Left ventricle myocardium inferior (tissue), 1 donor: ENCODE data around the gene MYCBPAP. TPM values are rescaled to one million over a fixed set of nuclear protein-coding genes. Genes with fewer than 3 reads are reported as not detected.

ENCODE experiments used
- DNase-seq: peaks from one replicate; pipeline ENCODE4 v3.0.0-alpha.2; 2020
- H3K27ac ChIP-seq: fragments of 200-600 bp; replicated peaks from 2 replicates; pipeline ENCODE4 v1.8.0; 2021
- H3K27me3 ChIP-seq: fragments of 200-600 bp; 2 replicates; pipeline ENCODE4 v1.8.0; 2021; ENCODE audit warnings: low read depth
- H3K36me3 ChIP-seq: fragments of 200-600 bp; 2 replicates; pipeline ENCODE4 v1.8.0; 2021
- H3K4me1 ChIP-seq: fragments of 200-600 bp; 2 replicates; pipeline ENCODE4 v1.8.0; 2021
- H3K4me3 ChIP-seq: fragments of 200-600 bp; 2 replicates; pipeline ENCODE4 v1.8.0; 2021; ENCODE audit warnings: mild to moderate bottlenecking, moderate library complexity
- H3K9me3 ChIP-seq: fragments of 200-600 bp; replicated peaks from 2 replicates; pipeline ENCODE4 v1.8.0; 2021
- CTCF ChIP-seq: fragments of 200-600 bp; IDR thresholded peaks from 2 replicates; pipeline ENCODE4 v1.8.0; 2021; ENCODE audit warnings: antibody characterized with exemption, mild to moderate bottlenecking, borderline replicate concordance
- intact Hi-C: fragments of 100-400 bp; cut with micrococcal nuclease; formaldehyde crosslinking; loops from one replicate; pipeline ENCODE4 v1.11.0; 2022
- total RNA-seq: library from RNA; stranded (reverse); fragmentation: NEBNext Ultra II Directional; extraction: Animal tissue kit (Norgen Biotek cat#: 25700); gene quantifications from one replicate; pipeline ENCODE4 v1.2.1, GENCODE V29; 2021
- donor health status: DM: no; HTN: yes; CAD: no; lungs with severe emphysema.

Gene MYCBPAP
- total RNA-seq, 1 donor from 2014 or later, result 0.82 TPM

- intact Hi-C loops, result loop anchor here (10.0 kb wide), 1 partner anchor 57 kb away; the partner anchor contains the start of gene SPATA20
- no peak for TF ChIP-seq CTCF
- Histone ChIP-seq H3K9me3 (no peaks in the 10 kb centered on the region), H3K4me3 (no peak overlapping the region), H3K27ac (no peak overlapping the region), H3K36me3 (peaks cover 42% of the 10 kb centered on the region), H3K27me3 (no peaks in the 10 kb centered on the region), H3K4me1 (peaks cover 11% of the 10 kb centered on the region)
- no peak for DNase-seq
These were observed 20.8 kb upstream of the MYCBPAP start for GRCh38 chr17:50487213-50488096.

- H3K36me3 ChIP-seq, result peaks cover 34% of the 10 kb centered on the region
- TF ChIP-seq CTCF, result no peak
- intact Hi-C loops, result loop anchor here (10.0 kb wide), 1 partner anchor 56 kb away; the partner anchor contains the start of gene SPATA20
- H3K27me3 ChIP-seq, result no peaks in the 10 kb centered on the region
- H3K27ac ChIP-seq, result no peak overlapping the region
- no peak for DNase-seq
- H3K4me3 ChIP-seq, result no peak overlapping the region
- H3K4me1 ChIP-seq, result no peaks in the 10 kb centered on the region
- H3K9me3 ChIP-seq, result no peaks in the 10 kb centered on the region
These were observed 19.4 kb upstream of the MYCBPAP start for GRCh38 chr17:50488880-50489279.

GRCh38 chr17:50491505-50491904 lies 16.7 kb upstream of the MYCBPAP start:
- Histone ChIP-seq H3K4me3 (no peak overlapping the region), H3K27ac (no peak overlapping the region), H3K9me3 (no peaks in the 10 kb centered on the region), H3K36me3 (peaks cover 8% of the 10 kb centered on the region), H3K27me3 (no peaks in the 10 kb centered on the region), H3K4me1 (no peaks in the 10 kb centered on the region)
- no peak for TF ChIP-seq CTCF
- DNase-seq, result no peak
- intact Hi-C loops, result no loop called here

- no peak for TF ChIP-seq CTCF
- H3K36me3 ChIP-seq, result peaks cover 4% of the 10 kb centered on the region
- no peaks in the 10 kb centered on the region for H3K9me3 ChIP-seq
- no peak for DNase-seq
- no peaks in the 10 kb centered on the region for H3K4me1 ChIP-seq
- no peak overlapping the region for H3K27ac ChIP-seq
- intact Hi-C loops, result no loop called here
- H3K4me3 ChIP-seq, result no peak overlapping the region
- H3K27me3 ChIP-seq, result no peaks in the 10 kb centered on the region
These were observed 16.0 kb upstream of the MYCBPAP start for GRCh38 chr17:50492214-50492613.

GRCh38 chr17:50493744-50494143 lies 14.5 kb upstream of the MYCBPAP start:
- no peak overlapping the region for H3K4me3 ChIP-seq
- no peaks in the 10 kb centered on the region for H3K27me3 ChIP-seq
- H3K27ac ChIP-seq, result no peak overlapping the region
- intact Hi-C loops, result no loop called here
- no peak for TF ChIP-seq CTCF
- H3K9me3 ChIP-seq, result no peaks in the 10 kb centered on the region
- DNase-seq, result no peak
- no peaks in the 10 kb centered on the region for H3K4me1 ChIP-seq
- H3K36me3 ChIP-seq, result no peaks in the 10 kb centered on the region
